ENCODE results near the gene LBX2.

Gene LBX2

DNA sequence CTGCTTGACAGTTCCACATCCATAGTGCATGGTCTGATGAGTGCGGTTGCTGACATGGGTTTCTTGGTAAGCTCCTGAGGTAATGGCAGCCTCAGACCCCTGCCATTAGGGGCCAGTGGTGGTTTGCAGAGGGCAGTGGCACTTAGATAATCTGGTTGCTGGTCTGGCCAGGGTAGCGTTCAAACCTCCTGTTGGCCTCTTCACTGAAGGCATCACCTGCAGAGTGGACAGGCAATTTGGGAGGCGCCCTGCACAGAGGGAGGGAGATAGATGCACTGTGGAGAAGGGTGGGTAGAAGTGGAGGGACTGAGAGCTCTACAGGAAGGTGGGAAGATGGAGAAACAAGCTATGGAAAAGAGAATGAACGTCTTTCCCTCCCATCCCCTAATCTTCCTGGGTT, 34.1 kb upstream of the LBX2 start:
- DNase-seq (ENCODE audit: low read depth): no peak
- TF ChIP-seq, protein P1, sequence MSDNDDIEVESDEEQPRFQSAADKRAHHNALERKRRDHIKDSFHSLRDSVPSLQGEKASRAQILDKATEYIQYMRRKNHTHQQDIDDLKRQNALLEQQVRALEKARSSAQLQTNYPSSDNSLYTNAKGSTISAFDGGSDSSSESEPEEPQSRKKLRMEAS (IDR thresholded peaks at IDR 0.05; ENCODE audit: low read depth, low read length): no peak
- TF ChIP-seq MYC (IDR thresholded peaks at IDR 0.05; ENCODE audit: low read depth, low read length): no peak
- no peak for TF ChIP-seq POLR2A (IDR thresholded peaks at IDR 0.05; ENCODE audit: extremely low read depth, insufficient read length)
- no peak overlapping the region for H3K4me3 ChIP-seq (ENCODE audit: low read depth, low read length)

GRCh38 chr2:74532222-74532621, 32.8 kb upstream of the LBX2 start:
- TF ChIP-seq CTCF (IDR thresholded peaks at IDR 0.05; ENCODE audit: low read depth, low read length): peak; percentile 11
- TF ChIP-seq MYC (IDR thresholded peaks at IDR 0.05; ENCODE audit: low read depth, low read length): no peak

GRCh38 chr2:74531666-74532065, 32.3 kb upstream of the LBX2 start:
- no peak overlapping the region for H3K4me3 ChIP-seq (ENCODE audit: low read depth, low read length)
- TF ChIP-seq POLR2A (IDR thresholded peaks at IDR 0.05; ENCODE audit: extremely low read depth, insufficient read length): no peak
- DNase-seq (ENCODE audit: low read depth): no peak

More at GRCh38 chr2:74532222-74532621, 32.8 kb upstream of the LBX2 start:
- DNase-seq (ENCODE audit: low read depth): peak; percentile 68
- no peak overlapping the region for H3K4me3 ChIP-seq (ENCODE audit: low read depth, low read length)

DNA sequence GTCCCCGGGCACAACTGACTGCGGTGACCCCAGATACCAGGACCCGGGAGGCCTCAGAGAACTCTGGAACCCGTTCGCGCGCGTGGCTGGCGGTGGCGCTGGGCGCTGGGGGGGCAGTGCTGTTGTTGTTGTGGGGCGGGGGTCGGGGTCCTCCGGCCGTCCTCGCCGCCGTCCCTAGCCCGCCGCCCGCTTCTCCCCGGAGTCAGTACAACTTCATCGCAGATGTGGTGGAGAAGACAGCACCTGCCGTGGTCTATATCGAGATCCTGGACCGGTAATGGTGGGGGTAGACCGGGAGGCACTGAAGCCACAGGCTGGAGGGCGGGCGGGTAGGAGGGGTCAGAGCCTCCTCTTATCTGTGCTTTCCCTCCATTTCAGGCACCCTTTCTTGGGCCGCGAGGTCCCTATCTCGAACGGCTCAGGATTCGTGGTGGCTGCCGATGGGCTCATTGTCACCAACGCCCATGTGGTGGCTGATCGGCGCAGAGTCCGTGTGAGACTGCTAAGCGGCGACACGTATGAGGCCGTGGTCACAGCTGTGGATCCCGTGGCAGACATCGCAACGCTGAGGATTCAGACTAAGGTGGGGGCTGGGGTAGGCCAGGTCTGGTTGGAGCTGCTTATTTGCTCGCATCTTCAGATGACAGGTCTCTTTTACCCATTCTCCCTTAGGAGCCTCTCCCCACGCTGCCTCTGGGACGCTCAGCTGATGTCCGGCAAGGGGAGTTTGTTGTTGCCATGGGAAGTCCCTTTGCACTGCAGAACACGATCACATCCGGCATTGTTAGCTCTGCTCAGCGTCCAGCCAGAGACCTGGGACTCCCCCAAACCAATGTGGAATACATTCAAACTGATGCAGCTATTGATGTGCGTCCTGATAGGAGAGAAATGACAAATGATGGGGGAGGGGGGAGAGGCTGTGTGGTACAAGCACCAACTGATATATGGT, 31.1 kb upstream of the LBX2 start:
- DNase-seq (ENCODE audit: low read depth): peak; percentile 70
- peak overlapping the region; percentile 99 for H3K4me3 ChIP-seq (ENCODE audit: low read depth, low read length)
- TF ChIP-seq MYC (IDR thresholded peaks at IDR 0.05; ENCODE audit: low read depth, low read length) (peak; percentile 25; the same call in 1 of the 2 replicates), POLR2A (IDR thresholded peaks at IDR 0.05; ENCODE audit: extremely low read depth, insufficient read length) (no peak)
- TF ChIP-seq, protein P1 (IDR thresholded peaks at IDR 0.05; ENCODE audit: low read depth, low read length): peak; percentile 33; the same call in 1 of the 2 replicates

GRCh38 chr2:74529357-74530238, 30.2 kb upstream of the LBX2 start, which contains the start of the genes AUP1 and HTRA2:
Gene AUP1, minus strand, starts transcription at chr2:74529706. Its CDS starts 77 bp downstream, at chr2:74529629.
Gene HTRA2, plus strand, starts transcription at chr2:74529933. Its CDS starts 74 bp downstream, at chr2:74530007.
- H3K4me3 ChIP-seq (ENCODE audit: low read depth, low read length): peak within 1 kb of the TSS; percentile 99
- TF ChIP-seq MYC (IDR thresholded peaks at IDR 0.05; ENCODE audit: low read depth, low read length): peak; percentile 87
- TF ChIP-seq, protein P1 (IDR thresholded peaks at IDR 0.05; ENCODE audit: low read depth, low read length): peak; percentile 34; the same call in 1 of the 2 replicates
- TF ChIP-seq POLR2A (IDR thresholded peaks at IDR 0.05; ENCODE audit: extremely low read depth, insufficient read length): peak; percentile 83
- TF ChIP-seq CTCF (IDR thresholded peaks at IDR 0.05; ENCODE audit: low read depth, low read length): no peak
- peak; percentile 100 for DNase-seq (ENCODE audit: low read depth)

- no peak for DNase-seq (ENCODE audit: low read depth)
- H3K4me3 ChIP-seq (ENCODE audit: low read depth, low read length): peak overlapping the region; percentile 99
- TF ChIP-seq, protein P1 (IDR thresholded peaks at IDR 0.05; ENCODE audit: low read depth, low read length): peak; percentile 55; the same call in 1 of the 2 replicates
- TF ChIP-seq CTCF (IDR thresholded peaks at IDR 0.05; ENCODE audit: low read depth, low read length): no peak
- no peak for TF ChIP-seq POLR2A (IDR thresholded peaks at IDR 0.05; ENCODE audit: extremely low read depth, insufficient read length)
- no peak for TF ChIP-seq MYC (IDR thresholded peaks at IDR 0.05; ENCODE audit: low read depth, low read length)
Measured at GRCh38 chr2:74528600-74529356, 29.4 kb upstream of the LBX2 start.
